ENCODE results near the gene MKNK1.

Gene MKNK1

GRCh38 chr1:46643368-46643775 lies 39.3 kb upstream of the MKNK1 start:
- no peaks in the 10 kb centered on the region for H3K9me3 ChIP-seq (ENCODE audit: control insufficient read depth in 2 of 2, low read length in 2 of 2)
- no peaks in the 10 kb centered on the region for H3K27me3 ChIP-seq (ENCODE audit: control insufficient read depth in 2 of 2, insufficient read depth in 2 of 2, low read length in 2 of 2)
- H3K9ac ChIP-seq (ENCODE audit: low read depth in 1 of 2, low read length in 2 of 2), result no peak overlapping the region
- H3K4me3 ChIP-seq (ENCODE audit: low read length in 2 of 2), result no peak overlapping the region
- H3K36me3 ChIP-seq (ENCODE audit: control insufficient read depth in 2 of 2, insufficient read depth in 2 of 2, low read length in 2 of 2), result peaks cover 7 to 12% of the 10 kb centered on the region in 2 donors
- H3K4me1 ChIP-seq (ENCODE audit: control insufficient read depth in 2 of 2, insufficient read depth in 2 of 2, low read length in 2 of 2), result peaks cover 8 to 11% of the 10 kb centered on the region in 2 donors
- H3K27ac ChIP-seq (ENCODE audit: low read depth in 2 of 2, low read length in 2 of 2), result peak overlapping the region; percentile 44 to 46

GRCh38 chr1:46642115-46642680 lies 38.1 kb upstream of the MKNK1 start:
- peaks cover 8 to 11% of the 10 kb centered on the region in 2 donors for H3K4me1 ChIP-seq (ENCODE audit: control insufficient read depth in 2 of 2, insufficient read depth in 2 of 2, low read length in 2 of 2)
- H3K36me3 ChIP-seq (ENCODE audit: control insufficient read depth in 2 of 2, insufficient read depth in 2 of 2, low read length in 2 of 2), result peaks cover 7 to 15% of the 10 kb centered on the region in 2 donors
- H3K9me3 ChIP-seq (ENCODE audit: control insufficient read depth in 2 of 2, low read length in 2 of 2), result no peaks in the 10 kb centered on the region
- no peaks in the 10 kb centered on the region for H3K27me3 ChIP-seq (ENCODE audit: control insufficient read depth in 2 of 2, insufficient read depth in 2 of 2, low read length in 2 of 2)
- no peak overlapping the region for H3K27ac ChIP-seq (ENCODE audit: low read depth in 2 of 2, low read length in 2 of 2)
- H3K9ac ChIP-seq (ENCODE audit: low read depth in 1 of 2, low read length in 2 of 2), result no peak overlapping the region
- no peak overlapping the region for H3K4me3 ChIP-seq (ENCODE audit: low read length in 2 of 2)

- H3K36me3 ChIP-seq (ENCODE audit: control insufficient read depth in 2 of 2, insufficient read depth in 2 of 2, low read length in 2 of 2), result peaks cover 22 to 25% of the 10 kb centered on the region in 2 donors
- no peak overlapping the region for H3K4me3 ChIP-seq (ENCODE audit: low read length in 2 of 2)
- no peaks in the 10 kb centered on the region for H3K9me3 ChIP-seq (ENCODE audit: control insufficient read depth in 2 of 2, low read length in 2 of 2)
- no peak overlapping the region for H3K27ac ChIP-seq (ENCODE audit: low read depth in 2 of 2, low read length in 2 of 2)
- no peaks in the 10 kb centered on the region for H3K27me3 ChIP-seq (ENCODE audit: control insufficient read depth in 2 of 2, insufficient read depth in 2 of 2, low read length in 2 of 2)
- peaks cover 8 to 11% of the 10 kb centered on the region in 2 donors for H3K4me1 ChIP-seq (ENCODE audit: control insufficient read depth in 2 of 2, insufficient read depth in 2 of 2, low read length in 2 of 2)
- no peak overlapping the region for H3K9ac ChIP-seq (ENCODE audit: low read depth in 1 of 2, low read length in 2 of 2)
These were observed 35.5 kb upstream of the MKNK1 start for GRCh38 chr1:46639547-46639946.

GRCh38 chr1:46638921-46639320 lies 34.9 kb upstream of the MKNK1 start:
- no peak overlapping the region for H3K9ac ChIP-seq (ENCODE audit: low read depth in 1 of 2, low read length in 2 of 2)
- H3K27me3 ChIP-seq (ENCODE audit: control insufficient read depth in 2 of 2, insufficient read depth in 2 of 2, low read length in 2 of 2), result no peaks in the 10 kb centered on the region
- peaks cover 8 to 11% of the 10 kb centered on the region in 2 donors for H3K4me1 ChIP-seq (ENCODE audit: control insufficient read depth in 2 of 2, insufficient read depth in 2 of 2, low read length in 2 of 2)
- no peak overlapping the region for H3K4me3 ChIP-seq (ENCODE audit: low read length in 2 of 2)
- peaks cover 24 to 31% of the 10 kb centered on the region in 2 donors for H3K36me3 ChIP-seq (ENCODE audit: control insufficient read depth in 2 of 2, insufficient read depth in 2 of 2, low read length in 2 of 2)
- no peak overlapping the region for H3K27ac ChIP-seq (ENCODE audit: low read depth in 2 of 2, low read length in 2 of 2)
- H3K9me3 ChIP-seq (ENCODE audit: control insufficient read depth in 2 of 2, low read length in 2 of 2), result no peaks in the 10 kb centered on the region

- Histone ChIP-seq H3K4me1 (ENCODE audit: control insufficient read depth in 2 of 2, insufficient read depth in 2 of 2, low read length in 2 of 2) (peaks cover 0 to 4% of the 10 kb centered on the region in 2 donors), H3K9ac (ENCODE audit: low read depth in 1 of 2, low read length in 2 of 2) (no peak overlapping the region), H3K4me3 (ENCODE audit: low read length in 2 of 2) (no peak overlapping the region), H3K27me3 (ENCODE audit: control insufficient read depth in 2 of 2, insufficient read depth in 2 of 2, low read length in 2 of 2) (no peaks in the 10 kb centered on the region), H3K27ac (ENCODE audit: low read depth in 2 of 2, low read length in 2 of 2) (no peak overlapping the region), H3K9me3 (ENCODE audit: control insufficient read depth in 2 of 2, low read length in 2 of 2) (no peaks in the 10 kb centered on the region), H3K36me3 (ENCODE audit: control insufficient read depth in 2 of 2, insufficient read depth in 2 of 2, low read length in 2 of 2) (peaks cover 24 to 41% of the 10 kb centered on the region in 2 donors)
These were observed 33.5 kb upstream of the MKNK1 start for GRCh38 chr1:46637444-46638083.

- H3K9me3 ChIP-seq (ENCODE audit: control insufficient read depth in 2 of 2, low read length in 2 of 2), result no peaks in the 10 kb centered on the region
- H3K27ac ChIP-seq (ENCODE audit: low read depth in 2 of 2, low read length in 2 of 2), result no peak overlapping the region
- peaks cover 0 to 4% of the 10 kb centered on the region in 2 donors for H3K4me1 ChIP-seq (ENCODE audit: control insufficient read depth in 2 of 2, insufficient read depth in 2 of 2, low read length in 2 of 2)
- H3K27me3 ChIP-seq (ENCODE audit: control insufficient read depth in 2 of 2, insufficient read depth in 2 of 2, low read length in 2 of 2), result no peaks in the 10 kb centered on the region
- no peak overlapping the region for H3K4me3 ChIP-seq (ENCODE audit: low read length in 2 of 2)
- peaks cover 33 to 48% of the 10 kb centered on the region in 2 donors for H3K36me3 ChIP-seq (ENCODE audit: control insufficient read depth in 2 of 2, insufficient read depth in 2 of 2, low read length in 2 of 2)
- no peak overlapping the region for H3K9ac ChIP-seq (ENCODE audit: low read depth in 1 of 2, low read length in 2 of 2)
These were observed 31.1 kb upstream of the MKNK1 start for GRCh38 chr1:46635205-46635604.

- H3K9ac ChIP-seq (ENCODE audit: low read depth in 1 of 2, low read length in 2 of 2), result no peak overlapping the region
- H3K27ac ChIP-seq (ENCODE audit: low read depth in 2 of 2, low read length in 2 of 2), result no peak overlapping the region
- peaks cover 30 to 38% of the 10 kb centered on the region in 2 donors for H3K36me3 ChIP-seq (ENCODE audit: control insufficient read depth in 2 of 2, insufficient read depth in 2 of 2, low read length in 2 of 2)
- H3K27me3 ChIP-seq (ENCODE audit: control insufficient read depth in 2 of 2, insufficient read depth in 2 of 2, low read length in 2 of 2), result no peaks in the 10 kb centered on the region
- no peak overlapping the region for H3K4me3 ChIP-seq (ENCODE audit: low read length in 2 of 2)
- no peaks in the 10 kb centered on the region for H3K9me3 ChIP-seq (ENCODE audit: control insufficient read depth in 2 of 2, low read length in 2 of 2)
- no peaks in the 10 kb centered on the region for H3K4me1 ChIP-seq (ENCODE audit: control insufficient read depth in 2 of 2, insufficient read depth in 2 of 2, low read length in 2 of 2)
These were observed 26.7 kb upstream of the MKNK1 start for GRCh38 chr1:46630719-46631118.

- no peaks in the 10 kb centered on the region for H3K9me3 ChIP-seq (ENCODE audit: control insufficient read depth in 2 of 2, low read length in 2 of 2)
- no peaks in the 10 kb centered on the region for H3K36me3 ChIP-seq (ENCODE audit: control insufficient read depth in 2 of 2, insufficient read depth in 2 of 2, low read length in 2 of 2)
- H3K4me1 ChIP-seq (ENCODE audit: control insufficient read depth in 2 of 2, insufficient read depth in 2 of 2, low read length in 2 of 2), result peaks cover 0 to 9% of the 10 kb centered on the region in 2 donors
- H3K27me3 ChIP-seq (ENCODE audit: control insufficient read depth in 2 of 2, insufficient read depth in 2 of 2, low read length in 2 of 2), result no peaks in the 10 kb centered on the region
- H3K9ac ChIP-seq (ENCODE audit: low read depth in 1 of 2, low read length in 2 of 2), result no peak overlapping the region
- H3K27ac ChIP-seq (ENCODE audit: low read depth in 2 of 2, low read length in 2 of 2), result no peak overlapping the region
- H3K4me3 ChIP-seq (ENCODE audit: low read length in 2 of 2), result no peak overlapping the region
These were observed 19.9 kb upstream of the MKNK1 start for GRCh38 chr1:46623743-46624644.

GRCh38 chr1:46622344-46622743 lies 18.3 kb upstream of the MKNK1 start:
- Histone ChIP-seq H3K4me3 (ENCODE audit: low read length in 2 of 2) (no peak overlapping the region), H3K9me3 (ENCODE audit: control insufficient read depth in 2 of 2, low read length in 2 of 2) (no peaks in the 10 kb centered on the region), H3K27ac (ENCODE audit: low read depth in 2 of 2, low read length in 2 of 2) (peak overlapping the region in 1 of 2 donors; percentile 38), H3K9ac (ENCODE audit: low read depth in 1 of 2, low read length in 2 of 2) (peak overlapping the region in 1 of 2 donors; percentile 21), H3K4me1 (ENCODE audit: control insufficient read depth in 2 of 2, insufficient read depth in 2 of 2, low read length in 2 of 2) (peaks cover 2 to 9% of the 10 kb centered on the region in 2 donors), H3K36me3 (ENCODE audit: control insufficient read depth in 2 of 2, insufficient read depth in 2 of 2, low read length in 2 of 2) (no peaks in the 10 kb centered on the region), H3K27me3 (ENCODE audit: control insufficient read depth in 2 of 2, insufficient read depth in 2 of 2, low read length in 2 of 2) (no peaks in the 10 kb centered on the region)

- Histone ChIP-seq H3K27ac (ENCODE audit: low read depth in 2 of 2, low read length in 2 of 2) (peak overlapping the region in 1 of 2 donors; percentile 38), H3K27me3 (ENCODE audit: control insufficient read depth in 2 of 2, insufficient read depth in 2 of 2, low read length in 2 of 2) (no peaks in the 10 kb centered on the region), H3K4me3 (ENCODE audit: low read length in 2 of 2) (no peak overlapping the region), H3K36me3 (ENCODE audit: control insufficient read depth in 2 of 2, insufficient read depth in 2 of 2, low read length in 2 of 2) (no peaks in the 10 kb centered on the region), H3K9ac (ENCODE audit: low read depth in 1 of 2, low read length in 2 of 2) (peak overlapping the region in 1 of 2 donors; percentile 21), H3K4me1 (ENCODE audit: control insufficient read depth in 2 of 2, insufficient read depth in 2 of 2, low read length in 2 of 2) (peaks cover 2 to 9% of the 10 kb centered on the region in 2 donors), H3K9me3 (ENCODE audit: control insufficient read depth in 2 of 2, low read length in 2 of 2) (no peaks in the 10 kb centered on the region)
These were observed 17.9 kb upstream of the MKNK1 start for GRCh38 chr1:46621930-46622329.
